Measurements from ENCODE around the gene SPATA6. TPM values are rescaled to one million over a fixed set of nuclear protein-coding genes. Genes with fewer than 3 reads are reported as not detected.

SPATA6 gene
- total and polyA plus RNA-seq, 2 donors (not counting 1 experiment from before 2014, with no cell fraction given), result 1.9 to 6.7 TPM

DNA sequence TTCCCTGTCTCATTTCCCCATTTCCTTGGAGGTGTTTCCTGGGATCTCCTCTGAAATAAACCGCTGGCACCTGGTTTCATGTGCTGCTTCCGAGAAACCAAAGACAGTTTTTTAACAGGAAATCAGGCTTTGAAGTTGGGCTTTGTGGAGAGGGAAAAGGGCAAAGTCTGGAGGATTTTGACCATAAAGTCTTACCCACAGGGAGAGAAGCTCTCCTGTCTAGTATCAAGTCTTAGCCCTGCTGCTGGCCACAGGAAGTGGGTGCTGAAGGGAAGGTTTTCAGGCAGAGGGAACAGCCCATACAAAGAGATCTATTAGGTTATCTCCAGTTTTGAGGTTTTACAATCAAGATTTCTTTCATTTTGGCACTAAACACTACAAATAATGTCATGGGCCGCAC lies 220.2 kb downstream of the SPATA6 start:
- H3K4me1 ChIP-seq (ENCODE audit: control insufficient read depth in 2 of 2, insufficient read depth in 2 of 2, low read length in 2 of 2), result peaks cover 2 to 13% of the 10 kb centered on the region in 2 donors
- no peak overlapping the region for H3K4me3 ChIP-seq (ENCODE audit: control extremely low read depth in 1 of 5, extremely low read depth in 1 of 5, insufficient read depth in 1 of 5, low read depth in 2 of 5, low read length in 4 of 5)
- peaks cover 7% of the 10 kb centered on the region for H3K4me1 Mint-ChIP-seq
- peaks cover 0 to 11% (median 0%) of the 10 kb centered on the region in 3 donors for H3K9me3 ChIP-seq (ENCODE audit: control extremely low read depth in 1 of 3, control insufficient read depth in 2 of 3, insufficient read depth in 1 of 3, low read length in 2 of 3)
- no peaks in the 10 kb centered on the region for H3K9me3 Mint-ChIP-seq (ENCODE audit: insufficient read depth)
- CTCF ChIA-PET, result no interaction called here
- no peak overlapping the region for H3K4me2 ChIP-seq (replicated peaks; ENCODE audit: low read depth, low read length, poor library complexity, severe bottlenecking)
- H3K4me3 Mint-ChIP-seq, result no peak overlapping the region
- ATAC-seq (ENCODE audit: low read depth) (no peak), DNase-seq (no peak)
- H2AFZ ChIP-seq (ENCODE audit: insufficient read depth, low read depth, low read length, poor library complexity, severe bottlenecking), result no peak overlapping the region
- no peaks in the 10 kb centered on the region for H4K20me1 ChIP-seq (ENCODE audit: control insufficient read depth, insufficient read depth, low read length, poor library complexity, severe bottlenecking)
- TF ChIP-seq, protein P1, sequence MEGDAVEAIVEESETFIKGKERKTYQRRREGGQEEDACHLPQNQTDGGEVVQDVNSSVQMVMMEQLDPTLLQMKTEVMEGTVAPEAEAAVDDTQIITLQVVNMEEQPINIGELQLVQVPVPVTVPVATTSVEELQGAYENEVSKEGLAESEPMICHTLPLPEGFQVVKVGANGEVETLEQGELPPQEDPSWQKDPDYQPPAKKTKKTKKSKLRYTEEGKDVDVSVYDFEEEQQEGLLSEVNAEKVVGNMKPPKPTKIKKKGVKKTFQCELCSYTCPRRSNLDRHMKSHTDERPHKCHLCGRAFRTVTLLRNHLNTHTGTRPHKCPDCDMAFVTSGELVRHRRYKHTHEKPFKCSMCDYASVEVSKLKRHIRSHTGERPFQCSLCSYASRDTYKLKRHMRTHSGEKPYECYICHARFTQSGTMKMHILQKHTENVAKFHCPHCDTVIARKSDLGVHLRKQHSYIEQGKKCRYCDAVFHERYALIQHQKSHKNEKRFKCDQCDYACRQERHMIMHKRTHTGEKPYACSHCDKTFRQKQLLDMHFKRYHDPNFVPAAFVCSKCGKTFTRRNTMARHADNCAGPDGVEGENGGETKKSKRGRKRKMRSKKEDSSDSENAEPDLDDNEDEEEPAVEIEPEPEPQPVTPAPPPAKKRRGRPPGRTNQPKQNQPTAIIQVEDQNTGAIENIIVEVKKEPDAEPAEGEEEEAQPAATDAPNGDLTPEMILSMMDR (IDR thresholded peaks at IDR 0.05), result no peak
- TF ChIP-seq EZH2 (IDR thresholded peaks at IDR 0.05; ENCODE audit: borderline replicate concordance, insufficient read depth, low read depth, low read length, poor library complexity, severe bottlenecking), result no peak
- H3K9ac ChIP-seq (ENCODE audit: low read length), result no peak overlapping the region
- no CpG with 5 or more reads among the region's 3 CpGs for WGBS (ENCODE audit: insufficient coverage)
- H3K27ac ChIP-seq (ENCODE audit: low read length in 2 of 2), result no peak overlapping the region
- H3K36me3 ChIP-seq (replicated peaks in 1 of 2; ENCODE audit: control extremely low read depth in 1 of 2, control insufficient read depth in 1 of 2, extremely low read depth in 1 of 2, insufficient read depth in 2 of 2, low read length in 1 of 2), result no peaks in the 10 kb centered on the region
- intact Hi-C loops (cut with micrococcal nuclease), result no loop called here
- no peaks in the 10 kb centered on the region for H3K79me2 ChIP-seq (ENCODE audit: control insufficient read depth, insufficient read depth, low read length)
- no peak overlapping the region for H3K27ac Mint-ChIP-seq
- POLR2A ChIA-PET, result no interaction called here
- H3K27me3 ChIP-seq (replicated peaks in 1 of 4; ENCODE audit: control extremely low read depth in 1 of 4, control insufficient read depth in 3 of 4, insufficient read depth in 4 of 4, low read length in 3 of 4), result no peaks in the 10 kb centered on the region
- peaks cover 19% of the 10 kb centered on the region for H3K27me3 Mint-ChIP-seq

DNA sequence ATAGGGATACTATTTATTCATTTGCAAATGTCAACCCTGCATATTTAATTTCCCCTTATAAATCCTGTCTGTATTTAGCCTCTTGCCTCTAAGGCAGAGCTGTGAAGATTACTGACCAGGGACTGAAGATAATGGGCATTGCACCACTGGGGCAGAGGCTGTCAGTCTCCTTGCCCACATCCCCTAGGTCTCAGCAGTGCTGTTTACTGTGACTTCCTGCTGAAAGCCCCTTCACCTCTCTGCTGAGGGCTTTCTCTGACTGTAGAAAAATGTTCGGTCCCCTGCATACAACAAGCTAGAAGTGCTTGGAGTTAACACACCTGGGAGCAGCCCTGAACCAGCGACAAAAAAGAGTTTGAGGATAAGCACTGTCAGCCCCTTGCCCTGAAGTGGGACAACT lies 220.7 kb downstream of the SPATA6 start:
- Mint-ChIP-seq H3K4me3 (no peak overlapping the region), H3K27me3 (peaks cover 19% of the 10 kb centered on the region), H3K27ac (no peak overlapping the region), H3K4me1 (peaks cover 11% of the 10 kb centered on the region), H3K9me3 (ENCODE audit: insufficient read depth) (no peaks in the 10 kb centered on the region)
- ChIA-PET CTCF (no interaction called here), POLR2A (no interaction called here)
- H3K27ac ChIP-seq (ENCODE audit: low read length in 2 of 2), result no peak overlapping the region
- no peaks in the 10 kb centered on the region for H3K27me3 ChIP-seq (replicated peaks in 1 of 4; ENCODE audit: control extremely low read depth in 1 of 4, control insufficient read depth in 3 of 4, insufficient read depth in 4 of 4, low read length in 3 of 4)
- peaks cover 0 to 11% (median 0%) of the 10 kb centered on the region in 3 donors for H3K9me3 ChIP-seq (ENCODE audit: control extremely low read depth in 1 of 3, control insufficient read depth in 2 of 3, insufficient read depth in 1 of 3, low read length in 2 of 3)
- no peak for TF ChIP-seq EZH2 (IDR thresholded peaks at IDR 0.05; ENCODE audit: borderline replicate concordance, insufficient read depth, low read depth, low read length, poor library complexity, severe bottlenecking)
- TF ChIP-seq, protein P1 (IDR thresholded peaks at IDR 0.05), result no peak
- intact Hi-C loops (cut with micrococcal nuclease), result no loop called here
- no peaks in the 10 kb centered on the region for H4K20me1 ChIP-seq (ENCODE audit: control insufficient read depth, insufficient read depth, low read length, poor library complexity, severe bottlenecking)
- no peak overlapping the region for H3K9ac ChIP-seq (ENCODE audit: low read length)
- H3K4me1 ChIP-seq (ENCODE audit: control insufficient read depth in 2 of 2, insufficient read depth in 2 of 2, low read length in 2 of 2), result peaks cover 7 to 17% of the 10 kb centered on the region in 2 donors
- no peak overlapping the region for H2AFZ ChIP-seq (ENCODE audit: insufficient read depth, low read depth, low read length, poor library complexity, severe bottlenecking)
- no peaks in the 10 kb centered on the region for H3K36me3 ChIP-seq (replicated peaks in 1 of 2; ENCODE audit: control extremely low read depth in 1 of 2, control insufficient read depth in 1 of 2, extremely low read depth in 1 of 2, insufficient read depth in 2 of 2, low read length in 1 of 2)
- no peak overlapping the region for H3K4me2 ChIP-seq (replicated peaks; ENCODE audit: low read depth, low read length, poor library complexity, severe bottlenecking)
- ATAC-seq (ENCODE audit: low read depth), result no peak
- DNase-seq, result no peak
- no peak overlapping the region for H3K4me3 ChIP-seq (ENCODE audit: control extremely low read depth in 1 of 5, extremely low read depth in 1 of 5, insufficient read depth in 1 of 5, low read depth in 2 of 5, low read length in 4 of 5)
- H3K79me2 ChIP-seq (ENCODE audit: control insufficient read depth, insufficient read depth, low read length), result no peaks in the 10 kb centered on the region
- WGBS (ENCODE audit: insufficient coverage), result 82% methylated on average over 2 of the region's 2 CpGs
